22Rv1 (cell line): Measurements from ENCODE around the gene RACGAP1.

Source experiments
- ZFX ChIP-seq: fragments of 450-650 bp; IDR thresholded peaks from 2 replicates; pipeline ENCODE4 v1.6.1; 2017; ENCODE audit warnings: antibody characterized with exemption, borderline replicate concordance
- TF ChIP-seq, protein P1 (sequence below): fragments of 450-650 bp; IDR thresholded peaks from 2 replicates; pipeline ENCODE4 v1.5.1; 2017; ENCODE audit warnings: mild to moderate bottlenecking

GRCh38 chr12:50024805-50025186, 498 bp downstream of the RACGAP1 start:
- TF ChIP-seq, protein P1, sequence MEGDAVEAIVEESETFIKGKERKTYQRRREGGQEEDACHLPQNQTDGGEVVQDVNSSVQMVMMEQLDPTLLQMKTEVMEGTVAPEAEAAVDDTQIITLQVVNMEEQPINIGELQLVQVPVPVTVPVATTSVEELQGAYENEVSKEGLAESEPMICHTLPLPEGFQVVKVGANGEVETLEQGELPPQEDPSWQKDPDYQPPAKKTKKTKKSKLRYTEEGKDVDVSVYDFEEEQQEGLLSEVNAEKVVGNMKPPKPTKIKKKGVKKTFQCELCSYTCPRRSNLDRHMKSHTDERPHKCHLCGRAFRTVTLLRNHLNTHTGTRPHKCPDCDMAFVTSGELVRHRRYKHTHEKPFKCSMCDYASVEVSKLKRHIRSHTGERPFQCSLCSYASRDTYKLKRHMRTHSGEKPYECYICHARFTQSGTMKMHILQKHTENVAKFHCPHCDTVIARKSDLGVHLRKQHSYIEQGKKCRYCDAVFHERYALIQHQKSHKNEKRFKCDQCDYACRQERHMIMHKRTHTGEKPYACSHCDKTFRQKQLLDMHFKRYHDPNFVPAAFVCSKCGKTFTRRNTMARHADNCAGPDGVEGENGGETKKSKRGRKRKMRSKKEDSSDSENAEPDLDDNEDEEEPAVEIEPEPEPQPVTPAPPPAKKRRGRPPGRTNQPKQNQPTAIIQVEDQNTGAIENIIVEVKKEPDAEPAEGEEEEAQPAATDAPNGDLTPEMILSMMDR = no peak
- no peak for TF ChIP-seq ZFX
